NCI-H2107 treated with DMSO at 0.1 percent for 48 hours (cell line): ENCODE data around the gene PPFIBP1.
"Not testable (repeated sequence)": the region's sequence is repeated elsewhere in the genome, so short reads cannot be mapped to it uniquely, and the experiment has no call there.

Experiments
- DNase-seq: peaks from one replicate; lab custom pipeline; 2025; ENCODE audit not compliant: unreplicated experiment; lab: John Stamatoyannopoulos, UW

Gene PPFIBP1

GRCh38 chr12:27652174-27652763 is 128.3 kb downstream of the PPFIBP1 start:
- peak; percentile 62 for DNase-seq

- DNase-seq, result no peak
Measured at GRCh38 chr12:27653661-27654060, 129.7 kb downstream of the PPFIBP1 start.

GRCh38 chr12:27655476-27655875 is 131.5 kb downstream of the PPFIBP1 start:
- not testable (repeated sequence) for DNase-seq

GRCh38 chr12:27657296-27657695 is 133.3 kb downstream of the PPFIBP1 start:
- DNase-seq, result no peak

GRCh38 chr12:27665704-27666103 is 141.7 kb downstream of the PPFIBP1 start:
- DNase-seq, result no peak

GRCh38 chr12:27666510-27666909 is 142.5 kb downstream of the PPFIBP1 start:
- DNase-seq, result no peak

- DNase-seq, result no peak
Measured at GRCh38 chr12:27667540-27667939, 143.5 kb downstream of the PPFIBP1 start.

- no peak for DNase-seq
Measured at GRCh38 chr12:27672051-27672450, 148.0 kb downstream of the PPFIBP1 start.

GRCh38 chr12:27672643-27673042 is 148.6 kb downstream of the PPFIBP1 start:
- no peak for DNase-seq

GRCh38 chr12:27673101-27673718 is 149.2 kb downstream of the PPFIBP1 start:
- DNase-seq, result no peak

- no peak for DNase-seq
Measured at GRCh38 chr12:27674989-27675388, 151.0 kb downstream of the PPFIBP1 start.

GRCh38 chr12:27680619-27681018 is 156.6 kb downstream of the PPFIBP1 start:
- no peak for DNase-seq

GRCh38 chr12:27682534-27682933 is 158.5 kb downstream of the PPFIBP1 start:
- DNase-seq, result no peak

GRCh38 chr12:27685274-27685673 is 161.3 kb downstream of the PPFIBP1 start:
- DNase-seq, result no peak

GRCh38 chr12:27686147-27686546 is 162.1 kb downstream of the PPFIBP1 start:
- no peak for DNase-seq

- DNase-seq, result no peak
Measured at GRCh38 chr12:27688671-27689070, 164.7 kb downstream of the PPFIBP1 start.

- no peak for DNase-seq
Measured at GRCh38 chr12:27689558-27690180, 165.7 kb downstream of the PPFIBP1 start.

- DNase-seq, result no peak
Measured at GRCh38 chr12:27693403-27693802, 169.4 kb downstream of the PPFIBP1 start.

- DNase-seq, result no peak
Measured at GRCh38 chr12:27695556-27696292, 171.7 kb downstream of the PPFIBP1 start.

- DNase-seq, result no peak
Measured at GRCh38 chr12:27696293-27696652, 172.3 kb downstream of the PPFIBP1 start, which contains the start of gene REP15. Gene REP15 (plus strand): TSS chr12:27696447. CDS start chr12:27696563, 116 bp downstream.

GRCh38 chr12:27696864-27697564 is 173.0 kb downstream of the PPFIBP1 start:
- no peak for DNase-seq
